Skin of body (tissue), 2 donors: ENCODE results near the gene NPAS3. TPM values are rescaled to one million over a fixed set of nuclear protein-coding genes. Genes with fewer than 3 reads are reported as not detected.

Experiments used
- DNase-seq: peaks from one replicate; lab custom pipeline; 2025; lab: John Stamatoyannopoulos, UW
- total RNA-seq: library from RNA; depleted of rRNA; stranded (reverse); fragments of >200 nt; gene quantifications from one replicate; pipeline ENCODE4 v1.2.3, GENCODE V29; 2014

NPAS3 gene
- total RNA-seq, 1 donor from 2014 or later = 3.8 TPM

GRCh38 chr14:33774723-33775470, 836.2 kb downstream of the NPAS3 start:
- no peak for DNase-seq

GRCh38 chr14:33776871-33777270, 838.2 kb downstream of the NPAS3 start:
- no peak for DNase-seq

GRCh38 chr14:33777681-33778080, 839.0 kb downstream of the NPAS3 start:
- DNase-seq = no peak

- no peak for DNase-seq
Observed at GRCh38 chr14:33780035-33780434, 841.4 kb downstream of the NPAS3 start.

- DNase-seq = no peak
Observed at GRCh38 chr14:33781236-33781635, 842.6 kb downstream of the NPAS3 start.

GRCh38 chr14:33782923-33783322, 844.2 kb downstream of the NPAS3 start:
- no peak for DNase-seq

GRCh38 chr14:33786091-33786825, 847.6 kb downstream of the NPAS3 start:
- DNase-seq = no peak

GRCh38 chr14:33788161-33788560, 849.5 kb downstream of the NPAS3 start:
- DNase-seq = no peak

- no peak for DNase-seq
Observed at GRCh38 chr14:33790996-33791395, 852.3 kb downstream of the NPAS3 start.

GRCh38 chr14:33792009-33792719, 853.5 kb downstream of the NPAS3 start:
- DNase-seq = no peak

- DNase-seq = peak; percentile 91
Observed at GRCh38 chr14:33792720-33793368, 854.2 kb downstream of the NPAS3 start.

- no peak for DNase-seq
Observed at GRCh38 chr14:33793398-33794110, 854.9 kb downstream of the NPAS3 start.

- no peak for DNase-seq
Observed at GRCh38 chr14:33794791-33795305, 856.2 kb downstream of the NPAS3 start.

GRCh38 chr14:33796356-33796755, 857.7 kb downstream of the NPAS3 start:
- no peak for DNase-seq

- no peak for DNase-seq
Observed at GRCh38 chr14:33799705-33800570, 861.3 kb downstream of the NPAS3 start.

GRCh38 chr14:33800735-33801163, 862.1 kb downstream of the NPAS3 start:
- no peak for DNase-seq

GRCh38 chr14:33802737-33803136, 864.1 kb downstream of the NPAS3 start:
- DNase-seq = no peak

- DNase-seq = no peak
Observed at GRCh38 chr14:33805593-33805992, 866.9 kb downstream of the NPAS3 start.

GRCh38 chr14:33806905-33807304, 868.2 kb downstream of the NPAS3 start:
- no peak for DNase-seq

- DNase-seq = no peak
Observed at GRCh38 chr14:33808187-33808586, 869.5 kb downstream of the NPAS3 start.
